Measurements from ENCODE around the gene PLSCR1.

- no peak for TF ChIP-seq CTCF (conservative IDR thresholded peaks at IDR 0.05; ENCODE audit: low read depth, low read length)
- peak; percentile 75 for TF ChIP-seq MAFK (IDR thresholded peaks at IDR 0.05; ENCODE audit: low read depth, low read length)
- TF ChIP-seq RAD21 (IDR thresholded peaks at IDR 0.05; ENCODE audit: low read length) = no peak
- TF ChIP-seq POLR2A (IDR thresholded peaks at IDR 0.05; ENCODE audit: low read depth, low read length) = no peak
- TF ChIP-seq MAZ (IDR thresholded peaks at IDR 0.05; ENCODE audit: borderline replicate concordance, low read depth, low read length) = no peak
Measured at GRCh38 chr3:146529021-146529420, 15.4 kb downstream of the PLSCR1 start.

All from IMR-90 (cell line).